ENCODE results near the gene LHCGR.

LHCGR gene

GRCh38 chr2:48738806-48739205 is 16.7 kb downstream of the LHCGR start:
- H3K4me3 ChIP-seq (ENCODE audit: low read depth, low read length): no peak overlapping the region
- no peak for DNase-seq (ENCODE audit: low read depth)
- TF ChIP-seq CTCF (IDR thresholded peaks at IDR 0.05; ENCODE audit: low read depth, low read length) (no peak), POLR2A (IDR thresholded peaks at IDR 0.05; ENCODE audit: extremely low read depth, insufficient read length) (no peak), MAX (IDR thresholded peaks at IDR 0.05; ENCODE audit: low read depth, low read length) (no peak), MYC (IDR thresholded peaks at IDR 0.05; ENCODE audit: low read depth, low read length) (no peak)

DNA sequence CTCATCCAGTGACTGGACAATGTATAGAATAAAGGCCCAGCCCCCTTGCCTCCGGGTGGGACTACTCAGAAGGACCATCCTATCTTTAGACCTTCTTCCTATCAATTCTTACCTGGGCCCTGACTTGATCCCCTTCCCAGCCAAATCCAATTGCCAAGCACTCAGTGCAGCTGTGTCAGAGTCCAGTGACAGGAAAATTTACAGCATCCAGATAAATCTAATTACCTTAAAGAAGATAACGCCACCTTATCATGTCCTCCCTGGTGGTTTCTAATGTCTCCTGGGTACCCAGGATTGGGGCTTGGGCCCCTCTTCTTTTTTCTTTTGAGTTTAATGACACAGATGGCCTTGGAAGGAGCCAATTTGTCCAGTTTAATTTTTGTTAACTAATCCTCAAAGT is 19.3 kb downstream of the LHCGR start:
- no peak overlapping the region for H3K4me3 ChIP-seq (ENCODE audit: low read depth, low read length)
- no peak for DNase-seq (ENCODE audit: low read depth)
- no peak for TF ChIP-seq CTCF (IDR thresholded peaks at IDR 0.05; ENCODE audit: low read depth, low read length)
- no peak for TF ChIP-seq MAX (IDR thresholded peaks at IDR 0.05; ENCODE audit: low read depth, low read length)
- TF ChIP-seq POLR2A (IDR thresholded peaks at IDR 0.05; ENCODE audit: extremely low read depth, insufficient read length): no peak
- TF ChIP-seq MYC (IDR thresholded peaks at IDR 0.05; ENCODE audit: low read depth, low read length): no peak

GRCh38 chr2:48734576-48735303 is 20.8 kb downstream of the LHCGR start:
- TF ChIP-seq MAX (IDR thresholded peaks at IDR 0.05; ENCODE audit: low read depth, low read length) (no peak), CTCF (IDR thresholded peaks at IDR 0.05; ENCODE audit: low read depth, low read length) (no peak), MYC (IDR thresholded peaks at IDR 0.05; ENCODE audit: low read depth, low read length) (no peak), POLR2A (IDR thresholded peaks at IDR 0.05; ENCODE audit: extremely low read depth, insufficient read length) (no peak)
- no peak overlapping the region for H3K4me3 ChIP-seq (ENCODE audit: low read depth, low read length)
- no peak for DNase-seq (ENCODE audit: low read depth)

GRCh38 chr2:48733067-48733503 is 22.4 kb downstream of the LHCGR start:
- no peak for DNase-seq (ENCODE audit: low read depth)
- no peak overlapping the region for H3K4me3 ChIP-seq (ENCODE audit: low read depth, low read length)
- no peak for TF ChIP-seq CTCF (IDR thresholded peaks at IDR 0.05; ENCODE audit: low read depth, low read length)
- no peak for TF ChIP-seq MAX (IDR thresholded peaks at IDR 0.05; ENCODE audit: low read depth, low read length)
- TF ChIP-seq POLR2A (IDR thresholded peaks at IDR 0.05; ENCODE audit: extremely low read depth, insufficient read length): no peak
- TF ChIP-seq MYC (IDR thresholded peaks at IDR 0.05; ENCODE audit: low read depth, low read length): no peak

DNA sequence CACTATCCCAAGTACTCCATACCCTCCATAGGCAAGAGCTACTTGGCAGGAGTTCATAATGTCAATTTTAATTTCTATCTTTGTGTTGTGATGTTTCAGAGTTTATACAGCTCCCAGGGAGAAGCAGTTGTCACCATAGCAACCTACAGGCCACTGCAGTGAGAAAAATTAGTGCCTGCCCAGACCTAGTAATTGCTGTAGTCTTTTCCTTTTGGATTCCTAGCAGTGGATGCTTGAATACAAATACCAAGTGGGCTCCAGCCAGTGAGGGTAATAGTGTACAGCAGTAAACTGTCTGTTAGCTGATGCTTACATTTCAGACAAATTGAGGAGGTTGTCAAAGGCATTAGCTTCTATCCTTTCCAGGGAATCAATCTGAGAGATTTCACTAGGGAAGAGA is 26.7 kb downstream of the LHCGR start:
- TF ChIP-seq MAX (IDR thresholded peaks at IDR 0.05; ENCODE audit: low read depth, low read length) (no peak), MYC (IDR thresholded peaks at IDR 0.05; ENCODE audit: low read depth, low read length) (no peak), POLR2A (IDR thresholded peaks at IDR 0.05; ENCODE audit: extremely low read depth, insufficient read length) (no peak), CTCF (IDR thresholded peaks at IDR 0.05; ENCODE audit: low read depth, low read length) (no peak)
- H3K4me3 ChIP-seq (ENCODE audit: low read depth, low read length): no peak overlapping the region
- no peak for DNase-seq (ENCODE audit: low read depth)

All from NB4 (cell line).